ENCODE results near the gene RAVER2.

- TF ChIP-seq CTCF (IDR thresholded peaks at IDR 0.05) (no peak), POLR2A (IDR thresholded peaks at IDR 0.05) (no peak)
Observed at GRCh38 chr1:64705591-64705990, 39.3 kb upstream of the RAVER2 start.

Measured in body of pancreas (tissue), 4 donors.